ENCODE results near the gene PPP1CC.

PPP1CC gene

DNA sequence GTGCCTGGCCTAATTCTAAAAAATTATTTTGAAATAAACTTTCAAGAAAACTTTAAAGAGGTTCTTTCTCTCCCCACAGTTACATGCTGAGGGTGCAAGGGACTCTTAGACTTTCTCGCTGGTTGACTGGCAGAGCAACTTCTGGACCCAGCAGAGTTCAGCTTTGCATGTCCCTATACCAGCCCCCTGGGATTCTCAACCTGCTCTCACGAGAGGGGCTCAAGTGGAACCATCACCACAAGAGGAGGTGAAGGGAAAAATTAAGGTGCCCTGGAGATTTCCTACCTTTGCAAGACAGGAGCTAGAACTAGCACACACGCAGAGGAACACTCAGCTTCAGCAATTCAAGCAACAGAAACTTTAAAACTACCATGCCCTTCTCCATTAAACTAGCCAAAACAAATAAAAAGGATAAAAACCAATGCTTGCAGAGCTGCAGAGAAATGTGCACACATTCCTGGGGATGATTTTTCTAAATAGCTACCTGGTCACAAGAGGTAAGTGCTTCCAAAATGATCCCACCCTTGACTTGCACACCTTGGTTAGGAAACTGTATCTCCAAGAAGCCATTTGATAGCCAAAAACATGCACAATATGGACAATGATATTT is 56.3 kb downstream of the PPP1CC start:
- DNase-seq, result no peak

DNA sequence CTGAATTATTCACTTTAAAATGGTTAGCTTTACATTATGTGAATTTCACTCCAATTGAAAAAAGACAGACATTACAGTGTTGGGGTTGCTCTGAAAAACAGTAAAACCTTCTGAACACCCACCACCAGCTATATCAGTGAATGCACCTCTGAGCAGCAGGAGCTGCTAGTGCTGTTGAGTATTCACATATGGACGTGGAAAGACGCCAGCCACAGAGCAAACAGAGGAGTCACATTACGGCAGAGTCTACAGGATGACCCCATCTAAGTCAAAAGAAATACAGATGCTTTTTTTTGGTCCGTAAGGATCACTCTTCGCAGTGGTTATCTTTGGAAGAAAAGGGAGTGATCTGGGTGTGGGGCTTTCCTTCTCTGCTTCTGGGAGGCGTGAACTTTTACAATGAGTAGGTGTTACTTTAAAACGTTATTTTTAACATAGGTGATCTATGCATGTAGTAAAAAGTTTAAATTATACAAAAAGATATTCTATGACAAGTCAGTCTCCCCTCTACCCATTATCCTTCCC is 58.3 kb downstream of the PPP1CC start:
- no peak for DNase-seq

DNA sequence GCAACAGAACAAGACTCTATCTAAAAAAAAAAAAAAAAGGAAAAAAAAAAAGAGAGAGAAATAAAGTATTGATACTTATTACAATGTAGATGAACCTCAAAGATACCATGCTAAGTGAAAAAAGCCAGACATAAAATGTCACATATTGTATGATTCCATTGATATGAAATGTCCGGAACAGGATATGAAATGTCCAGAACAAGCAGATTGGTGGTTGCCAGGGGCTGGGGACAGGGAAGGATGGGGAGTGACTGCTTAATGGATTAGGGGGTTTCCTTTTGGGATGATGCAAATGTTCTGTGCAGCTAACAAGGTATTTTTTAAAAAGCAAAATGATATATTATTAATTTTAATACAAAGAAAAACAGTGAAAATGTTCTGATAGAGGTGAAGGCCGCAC is 58.8 kb downstream of the PPP1CC start:
- DNase-seq, result no peak

DNA sequence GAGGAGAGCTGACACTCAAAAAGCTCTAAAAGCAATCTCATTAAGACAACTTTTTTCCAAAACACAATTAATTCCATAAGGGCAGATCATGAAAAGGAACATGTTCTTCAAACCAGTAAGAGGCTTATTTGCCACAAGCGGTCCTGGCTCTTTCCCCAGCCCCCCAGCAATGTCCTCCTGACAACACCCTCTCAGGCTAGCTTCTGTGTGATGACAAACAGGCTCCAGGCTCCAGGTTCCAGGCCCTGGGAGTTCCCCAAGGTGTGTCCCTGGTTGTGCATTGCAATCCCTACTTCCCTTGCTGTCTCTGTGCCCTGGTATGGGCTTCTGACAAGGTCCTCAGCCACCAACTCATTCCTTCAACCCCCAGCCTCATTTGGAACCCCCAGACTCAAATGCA is 62.7 kb downstream of the PPP1CC start:
- DNase-seq, result no peak

DNA sequence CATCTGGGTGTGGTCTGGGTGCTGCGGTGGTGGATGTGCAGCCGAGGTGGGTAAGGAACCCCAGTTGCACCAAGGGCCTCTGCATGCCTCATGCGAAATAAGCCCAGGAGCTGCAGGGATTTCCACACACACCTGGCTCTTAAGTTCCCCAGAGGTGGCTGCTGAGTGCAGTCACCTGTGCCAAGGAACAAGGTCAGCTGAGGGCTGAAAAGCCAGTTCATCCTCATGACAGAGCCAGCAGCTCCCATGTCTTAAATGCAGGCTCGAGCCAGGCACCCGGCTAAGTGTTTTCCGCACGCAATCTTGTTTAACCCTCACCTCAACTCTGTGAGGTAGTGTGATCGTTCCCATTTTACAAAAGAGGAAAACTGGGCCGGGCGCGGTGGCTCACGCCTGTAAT is 63.5 kb downstream of the PPP1CC start:
- DNase-seq, result no peak

DNA sequence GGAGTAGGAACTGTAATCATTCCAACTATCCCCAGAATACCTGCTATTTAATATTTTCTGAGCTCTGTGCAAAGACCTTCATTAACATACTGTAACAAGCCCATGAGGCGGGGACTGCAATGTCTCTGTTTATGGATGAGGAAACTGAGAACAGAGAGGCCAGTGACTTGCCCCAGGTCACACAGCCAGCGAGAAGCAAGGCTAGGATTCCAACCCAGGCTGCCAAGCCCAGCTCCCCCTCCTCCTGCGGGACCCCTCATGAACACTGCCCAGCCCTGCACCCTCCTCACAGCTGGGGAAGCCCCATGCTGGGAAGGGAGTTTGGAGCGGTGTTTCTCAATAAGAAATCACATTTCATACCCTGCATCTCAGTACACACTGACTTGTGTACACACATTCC is 64.7 kb downstream of the PPP1CC start:
- DNase-seq, result no peak

DNA sequence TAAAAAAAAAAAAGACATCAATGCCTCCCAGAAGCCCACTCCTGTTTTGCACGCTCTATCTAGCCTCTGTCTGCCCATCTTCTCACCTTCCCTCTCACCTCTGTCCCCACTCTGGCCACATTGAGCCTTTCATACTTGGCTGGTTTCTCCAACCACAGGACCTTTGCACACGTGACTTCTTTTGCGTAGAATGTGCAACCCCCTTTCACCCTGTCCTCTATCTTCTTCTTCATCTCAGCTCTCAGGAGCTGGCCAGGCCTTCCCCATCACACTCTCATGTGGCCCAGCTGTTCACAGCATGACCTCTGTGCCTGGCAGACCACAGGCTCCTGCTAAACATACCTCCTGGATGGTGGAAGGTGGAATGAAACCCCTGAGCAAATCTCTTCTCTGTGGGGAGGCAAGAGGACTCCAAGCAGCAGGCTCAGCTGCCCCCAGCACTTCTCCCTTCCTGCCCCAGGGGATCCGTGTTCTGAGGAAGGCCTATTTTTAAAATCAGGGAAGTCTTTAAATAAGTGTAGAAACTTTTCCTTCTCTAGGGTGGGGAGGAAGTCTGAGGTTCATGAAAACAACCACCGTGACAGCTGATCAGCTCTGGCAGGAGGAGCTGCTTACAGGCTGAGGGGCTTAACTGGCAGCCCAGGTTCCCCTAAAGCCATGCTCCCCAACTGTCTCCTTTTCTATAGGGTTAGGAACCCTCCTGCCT is 65.3 kb downstream of the PPP1CC start:
- DNase-seq, result no peak

DNA sequence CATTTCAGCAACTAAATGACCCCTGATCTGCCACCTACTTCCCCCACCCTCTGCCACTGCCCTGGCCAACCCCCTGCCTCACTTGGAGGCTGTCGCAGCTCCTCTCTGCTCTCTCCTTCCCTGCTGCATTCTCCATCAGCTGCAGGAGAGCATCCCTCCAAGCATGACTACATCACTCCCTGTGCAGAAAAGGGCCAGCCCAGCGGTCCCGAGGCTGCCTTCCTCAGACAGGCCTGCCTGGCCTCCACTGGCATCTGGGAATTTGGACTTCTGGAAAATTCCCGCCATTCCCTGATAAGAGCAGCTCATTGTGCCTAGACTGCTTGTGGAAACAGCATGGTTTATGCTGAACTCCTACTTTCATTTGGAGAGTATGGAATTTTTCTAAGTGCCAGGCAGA is 66.5 kb downstream of the PPP1CC start:
- DNase-seq, result no peak

DNA sequence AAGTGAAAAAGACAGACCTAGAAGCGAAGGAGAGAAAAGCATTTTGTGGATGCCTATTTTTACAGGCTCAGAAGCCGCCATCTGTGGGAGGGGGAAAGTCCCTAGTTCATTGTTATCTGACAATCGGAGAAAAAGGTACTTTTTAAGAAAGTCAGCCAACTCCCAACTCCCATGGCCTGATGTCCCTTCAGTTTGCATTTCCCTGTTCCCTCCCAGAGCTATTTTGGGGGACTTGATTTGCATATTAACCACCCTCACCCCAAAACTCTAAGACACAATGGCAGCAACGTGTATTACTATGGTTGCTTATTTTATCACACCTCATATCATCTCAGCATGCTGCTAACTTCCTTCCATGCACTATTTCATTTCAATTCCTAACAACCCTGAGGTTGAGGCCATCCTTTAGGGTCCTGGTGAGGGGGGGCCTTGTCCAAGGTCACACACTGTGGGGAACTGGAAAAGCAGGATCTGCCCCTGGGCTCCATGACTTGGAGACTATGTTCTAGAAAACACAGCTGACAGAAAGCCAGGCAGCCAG is 72.5 kb downstream of the PPP1CC start:
- no peak for DNase-seq

All from NCI-H446 treated with DMSO at 0.1 percent for 48 hours (cell line).